Endothelial cell of coronary artery (primary cell): Measurements from ENCODE around the gene TNFRSF1A. TPM values are rescaled to one million over a fixed set of nuclear protein-coding genes. Genes with fewer than 3 reads are reported as not detected.

ENCODE experiments used
- total RNA-seq: library from RNA; depleted of rRNA; stranded (reverse); fragments of >200 nt; gene quantifications from 2 replicates; pipeline ENCODE4 v1.2.3, GENCODE V29; 2014

The TNFRSF1A gene
- 48.4 and 99.7 TPM in 2 replicates for total RNA-seq

DNA sequence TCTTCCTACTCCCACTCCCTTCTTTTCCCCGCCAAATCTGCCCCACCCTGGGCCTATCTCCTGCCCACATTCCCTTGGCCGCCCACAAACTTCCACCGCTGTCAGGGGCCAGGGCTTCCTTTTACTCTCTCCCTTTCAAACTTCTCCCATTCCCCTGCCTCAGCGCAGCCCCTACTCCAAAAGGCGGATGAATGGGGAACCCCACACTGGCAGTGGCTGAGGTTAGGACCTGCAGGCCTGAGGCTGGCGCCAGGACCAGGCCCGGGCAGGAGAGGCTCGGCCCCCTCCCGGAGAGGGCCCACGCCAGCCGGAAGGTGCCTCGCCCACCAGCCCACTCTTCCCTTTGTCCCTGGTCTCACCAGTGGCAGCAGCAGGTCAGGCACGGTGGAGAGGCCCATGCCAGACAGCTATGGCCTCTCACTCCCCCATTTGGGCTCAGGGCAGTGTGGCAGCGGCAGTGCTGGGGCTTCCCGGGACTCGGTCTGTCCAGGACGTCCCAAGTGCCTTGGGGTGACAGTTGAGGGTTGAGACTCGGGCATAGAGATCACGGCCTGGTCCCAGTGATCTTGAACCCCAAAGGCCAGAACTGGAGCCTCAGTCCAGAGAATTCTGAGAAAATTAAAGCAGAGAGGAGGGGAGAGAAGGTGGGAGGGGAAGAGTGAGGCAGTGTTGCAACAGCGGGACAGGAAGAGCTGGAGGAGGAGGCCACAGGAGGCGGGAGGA, at the start of gene TNFRSF1A:
Gene TNFRSF1A (minus strand): TSS at position 660 of the 723 bp plus-strand sequence. CDS start 262 bp downstream, at position 398.

DNA sequence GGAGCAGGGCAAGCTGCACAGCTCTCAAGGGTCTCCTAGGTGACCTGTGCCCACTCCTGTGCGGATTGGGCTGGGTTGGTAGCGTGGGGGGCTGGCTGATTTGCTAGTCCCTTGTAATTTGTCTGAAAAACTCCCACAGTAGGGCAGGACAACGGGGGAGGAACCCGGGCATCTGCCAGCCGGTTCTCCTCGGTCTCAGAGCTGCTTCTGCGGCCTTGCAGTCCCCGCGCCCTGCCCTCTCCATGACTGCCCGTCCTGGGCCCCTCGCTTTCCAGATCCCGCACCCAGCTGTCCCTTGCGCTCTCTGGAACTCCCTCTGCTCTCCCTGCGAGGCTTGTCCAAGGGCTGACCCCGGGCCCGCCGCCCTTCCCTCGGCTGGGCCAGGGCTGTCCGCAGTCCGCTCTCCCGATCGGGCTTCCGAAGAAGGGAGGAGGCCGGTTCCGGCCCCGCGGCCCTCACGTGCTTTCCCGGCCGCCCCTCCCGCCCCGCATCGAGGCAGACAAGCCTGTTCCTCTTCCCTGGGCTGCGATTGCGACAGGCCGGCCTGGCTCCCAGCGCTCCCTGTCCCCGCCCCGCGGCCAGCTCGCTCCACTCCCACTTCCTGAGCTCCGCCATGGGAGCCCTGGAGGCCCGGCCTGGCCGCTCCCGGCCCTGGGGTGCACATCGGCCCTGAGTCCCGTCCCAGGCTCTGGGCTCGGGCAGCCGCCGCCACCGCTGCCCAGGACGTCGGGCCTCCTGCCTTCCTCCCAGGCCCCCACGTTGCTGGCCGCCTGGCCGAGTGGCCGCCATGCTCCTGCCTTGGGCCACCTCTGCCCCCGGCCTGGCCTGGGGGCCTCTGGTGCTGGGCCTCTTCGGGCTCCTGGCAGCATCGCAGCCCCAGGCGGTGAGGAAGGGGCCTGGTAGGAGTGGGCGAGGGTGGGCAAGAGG, 42.0 kb upstream of the TNFRSF1A start, which contains the start of gene LTBR:
Gene LTBR (plus strand): TSS at position 591 of the 927 bp plus-strand sequence. CDS start 197 bp downstream, at position 788.

GRCh38 chr12:6375269-6376078, 33.6 kb upstream of the TNFRSF1A start, which contains the start of gene SCNN1A:
Gene SCNN1A, minus strand, starts transcription at chr12:6375563. Its CDS starts 780 bp downstream, at chr12:6374783.

Other genes starting within 250 kb of the TNFRSF1A start
- 1,197 and 1,224 TPM in 2 replicates for gene VWF, start 217.4 kb downstream of the TNFRSF1A start, total RNA-seq
- gene CD9, start 141.7 kb downstream of the TNFRSF1A start, total RNA-seq, result 800 and 1,308 TPM in 2 replicates
- not detected in 2 replicates for gene PLEKHG6, start 31.4 kb downstream of the TNFRSF1A start, total RNA-seq
- 0.09 TPM in 1 of 2 replicates, not detected in the other for gene SCNN1A, start 33.5 kb upstream of the TNFRSF1A start, total RNA-seq
- 29.0 and 39.0 TPM in 2 replicates for gene LTBR, start 42.1 kb upstream of the TNFRSF1A start, total RNA-seq
- 0.09 TPM in 1 of 2 replicates, not detected in the other for gene CD27, start 102.9 kb upstream of the TNFRSF1A start, total RNA-seq
- gene TAPBPL, start 110.0 kb upstream of the TNFRSF1A start, total RNA-seq, result 3.8 and 8.1 TPM in 2 replicates
- gene VAMP1, start 128.6 kb upstream of the TNFRSF1A start, total RNA-seq, result 1.7 and 6.8 TPM in 2 replicates
- 132 and 161 TPM in 2 replicates for gene MRPL51, start 151.2 kb upstream of the TNFRSF1A start, total RNA-seq
- 37.8 and 52.2 TPM in 2 replicates for gene NCAPD2, start 152.0 kb upstream of the TNFRSF1A start, total RNA-seq
- 7,040 and 7,691 TPM in 2 replicates for gene GAPDH, start 192.4 kb upstream of the TNFRSF1A start, total RNA-seq
- 7.9 and 9.7 TPM in 2 replicates for gene IFFO1, start 214.0 kb upstream of the TNFRSF1A start, total RNA-seq
- 21.1 and 24.8 TPM in 2 replicates for gene NOP2, start 226.2 kb upstream of the TNFRSF1A start, total RNA-seq